Measurements from ENCODE around the gene MPHOSPH8.
"Not testable (repeated sequence)": the region's sequence is repeated elsewhere in the genome, so short reads cannot be mapped to it uniquely, and the experiment has no call there.

Gene MPHOSPH8

DNA sequence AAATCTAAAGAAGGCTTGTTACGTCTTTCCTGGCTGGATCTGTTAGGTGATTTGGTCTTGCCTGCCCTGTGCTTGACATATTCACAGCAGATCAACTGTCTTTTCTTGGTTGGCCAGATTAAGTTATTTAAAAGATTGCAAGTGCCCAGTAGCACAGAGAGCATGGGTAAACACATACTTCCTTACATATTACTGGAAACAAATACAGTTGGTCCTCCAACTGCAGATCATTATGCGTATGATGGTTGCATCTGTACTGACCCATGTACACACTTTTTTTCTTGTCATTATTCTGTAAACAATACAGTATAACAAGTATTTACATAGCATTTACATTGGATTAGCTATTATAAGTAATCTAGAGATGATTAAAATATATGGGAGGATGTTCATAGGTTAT lies 9.2 kb upstream of the MPHOSPH8 start:
- DNase-seq (ENCODE audit: low spot score), result no peak

DNA sequence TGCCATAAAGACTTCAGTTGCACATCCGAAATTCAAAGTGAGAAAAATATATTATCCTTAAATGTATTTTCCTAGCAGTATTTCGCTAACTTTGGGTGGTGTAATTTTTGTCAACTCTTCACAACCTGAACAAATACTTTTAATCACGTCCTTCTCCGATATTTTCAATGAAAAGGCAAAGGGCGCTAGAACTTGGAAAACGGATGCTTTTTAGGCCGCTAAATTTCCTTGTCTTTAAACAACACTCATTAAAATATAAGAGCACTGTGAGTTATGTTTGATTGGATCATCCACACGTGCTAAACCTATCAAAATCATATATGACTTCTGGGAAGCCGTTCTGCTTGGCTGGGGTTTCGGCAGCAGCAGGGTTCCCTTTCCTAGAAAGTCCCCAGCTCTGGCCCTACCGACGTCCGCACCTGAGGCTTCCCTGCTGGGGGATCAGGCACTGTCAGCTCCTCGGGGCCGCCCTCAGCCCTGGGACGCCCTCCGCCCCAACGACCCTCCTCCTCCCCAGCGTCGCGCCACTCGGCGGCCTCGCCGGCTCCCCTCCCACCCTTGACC lies 462 bp upstream of the MPHOSPH8 start:
- DNase-seq (ENCODE audit: low spot score), result peak; percentile 35

DNA sequence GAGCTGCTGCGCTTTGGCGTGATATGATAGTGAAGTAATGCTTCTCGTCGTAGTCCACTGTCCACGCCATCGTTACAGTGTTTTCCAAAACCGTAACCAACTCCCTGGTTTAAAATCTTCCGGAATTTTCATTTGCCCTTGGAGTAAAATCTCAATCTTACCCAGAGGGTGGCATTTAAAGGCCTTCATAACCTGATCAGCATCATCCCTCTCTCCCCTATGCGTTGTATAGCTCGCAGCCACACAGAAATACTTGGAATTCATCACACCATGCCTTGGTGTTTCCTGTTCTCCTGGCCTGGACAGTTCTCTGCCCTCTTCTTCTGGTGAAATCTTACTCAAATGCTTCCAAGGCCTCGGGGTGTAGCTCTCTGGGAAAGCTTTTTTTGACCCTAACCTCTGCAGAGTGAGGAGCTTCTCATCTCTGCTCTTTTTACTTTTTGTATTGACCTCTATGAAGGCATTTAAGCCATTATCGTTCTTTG lies 839 bp downstream of the MPHOSPH8 start:
- peak; percentile 36 for DNase-seq (ENCODE audit: low spot score)

DNA sequence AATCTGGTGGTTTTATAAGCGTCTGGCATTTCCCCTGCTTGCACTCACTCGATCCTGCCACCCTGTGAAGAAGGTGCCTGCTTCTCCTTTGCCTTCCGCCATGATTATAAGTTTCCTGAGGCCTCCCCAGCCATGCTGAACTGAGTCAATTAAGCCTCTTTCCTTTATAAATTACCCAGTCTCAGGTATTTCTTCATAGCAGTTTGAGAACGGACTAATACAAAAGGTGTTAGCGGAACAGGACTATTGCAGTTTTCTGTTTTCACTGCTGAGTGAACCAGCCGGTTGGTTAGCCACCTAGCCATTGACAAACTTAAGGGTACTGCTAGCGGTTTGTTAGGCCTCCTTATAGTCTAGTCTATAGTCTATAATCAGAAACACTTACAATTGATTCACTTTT lies 2.5 kb downstream of the MPHOSPH8 start:
- not testable (repeated sequence) for DNase-seq (ENCODE audit: low spot score)

DNA sequence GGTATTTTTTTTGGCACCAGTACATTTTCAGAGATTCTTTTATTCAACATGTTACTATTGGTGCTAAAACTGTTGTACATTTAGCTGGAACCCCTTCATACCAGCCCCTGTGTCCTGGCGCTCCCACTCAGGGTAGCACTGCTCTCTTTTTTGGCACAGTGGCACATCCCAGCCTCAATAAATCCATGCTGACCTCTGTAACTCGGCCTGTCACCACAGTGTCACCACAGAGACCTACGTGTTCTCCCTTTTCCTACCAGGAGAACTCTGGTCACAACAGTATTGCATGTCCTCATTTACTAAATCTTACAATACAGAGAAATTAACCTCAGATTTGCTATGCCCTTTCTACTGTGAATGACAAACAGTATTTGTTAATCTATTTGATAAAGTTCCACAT lies 10.2 kb downstream of the MPHOSPH8 start:
- DNase-seq (ENCODE audit: low spot score), result no peak

DNA sequence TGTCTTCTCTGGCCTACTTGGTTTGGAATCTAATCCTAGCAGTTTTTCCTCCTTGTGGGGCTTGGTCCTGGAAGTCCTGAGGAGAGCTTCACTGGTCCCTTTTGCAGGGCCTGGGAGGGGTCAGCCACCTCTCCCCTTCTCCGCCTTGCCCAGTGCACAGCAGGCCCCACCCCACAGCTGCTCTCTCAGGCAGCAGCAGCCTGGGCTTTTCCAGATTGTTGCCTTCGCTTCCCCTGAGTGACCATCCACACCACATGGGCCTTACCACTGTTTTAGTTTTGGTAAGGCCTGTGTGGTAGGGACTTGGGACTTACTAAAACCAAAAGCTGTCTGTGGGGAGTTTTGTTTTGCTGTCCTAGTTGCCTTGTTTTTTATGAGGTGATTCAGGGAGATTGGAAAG lies 11.5 kb downstream of the MPHOSPH8 start:
- DNase-seq (ENCODE audit: low spot score), result no peak

DNA sequence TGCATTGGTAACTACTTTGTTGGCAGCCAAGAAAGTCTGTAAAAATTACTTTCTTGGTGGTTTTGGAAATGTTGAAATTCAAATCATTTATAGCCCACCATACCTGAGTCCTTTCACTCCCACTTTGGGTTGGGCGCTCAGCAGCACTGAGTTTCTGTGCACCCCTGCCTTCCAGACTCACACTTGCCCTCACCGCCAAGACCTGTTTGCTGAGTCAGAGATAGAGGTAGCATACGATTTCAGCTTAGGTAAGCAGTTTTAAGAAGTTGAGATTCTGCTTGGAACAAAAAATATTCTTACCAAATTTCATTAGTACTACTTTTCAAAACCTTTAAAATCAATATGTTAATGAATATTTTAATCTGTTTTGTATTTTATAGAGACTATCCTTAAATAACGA lies 12.6 kb downstream of the MPHOSPH8 start:
- DNase-seq (ENCODE audit: low spot score), result no peak

DNA sequence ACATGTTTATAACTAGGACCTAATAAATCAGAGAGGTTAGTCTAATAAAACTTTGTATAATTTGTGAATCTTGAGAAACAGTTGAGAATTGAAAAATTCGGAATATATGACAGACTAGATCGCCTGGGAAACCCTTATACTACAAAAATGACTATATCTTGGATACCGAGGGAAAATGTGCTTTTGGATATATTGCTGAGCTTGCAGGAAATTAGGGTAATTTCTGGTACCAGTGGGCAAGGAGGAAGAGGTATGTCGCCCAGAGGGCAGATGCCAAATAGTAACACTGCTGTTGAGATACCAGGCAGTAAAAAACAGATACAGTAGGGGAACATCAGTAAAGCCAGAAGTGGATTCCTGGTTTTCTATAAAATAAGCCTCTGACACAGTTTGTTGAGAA lies 17.3 kb downstream of the MPHOSPH8 start:
- no peak for DNase-seq (ENCODE audit: low spot score)

DNA sequence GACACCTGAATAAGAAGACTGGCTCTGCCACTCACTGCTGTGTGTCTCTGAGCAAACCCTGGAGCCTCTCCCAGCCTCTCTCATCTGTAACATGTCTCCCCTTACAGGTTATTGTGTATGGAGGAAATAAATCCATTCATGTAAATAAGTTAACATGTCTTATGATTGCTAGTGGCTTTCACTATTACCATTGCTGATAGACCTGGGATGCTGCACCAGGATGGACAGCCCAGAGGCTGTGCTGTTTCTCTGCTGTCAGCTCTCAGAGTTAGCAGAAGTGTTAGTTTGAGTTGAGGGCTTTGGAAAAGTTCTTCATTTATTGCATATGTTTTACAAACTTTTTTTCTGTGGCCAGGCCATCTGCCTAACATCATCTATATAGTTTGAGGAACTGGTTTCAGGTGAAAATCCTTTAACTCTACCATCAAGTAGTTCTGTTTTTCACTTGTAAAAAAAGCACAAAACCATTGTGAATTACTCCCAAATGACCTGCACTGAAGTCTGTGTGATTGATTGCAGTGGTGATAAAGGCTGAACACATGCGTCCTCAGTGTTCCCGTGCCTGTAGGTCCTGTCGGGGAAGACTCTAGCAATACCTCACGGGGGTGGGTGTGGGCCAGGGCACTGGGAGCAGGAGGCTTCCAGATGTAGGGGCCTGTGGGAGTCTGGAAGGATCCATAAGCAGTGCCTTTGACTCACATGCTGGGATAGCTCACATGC lies 24.6 kb downstream of the MPHOSPH8 start:
- DNase-seq (ENCODE audit: low spot score), result no peak

DNA sequence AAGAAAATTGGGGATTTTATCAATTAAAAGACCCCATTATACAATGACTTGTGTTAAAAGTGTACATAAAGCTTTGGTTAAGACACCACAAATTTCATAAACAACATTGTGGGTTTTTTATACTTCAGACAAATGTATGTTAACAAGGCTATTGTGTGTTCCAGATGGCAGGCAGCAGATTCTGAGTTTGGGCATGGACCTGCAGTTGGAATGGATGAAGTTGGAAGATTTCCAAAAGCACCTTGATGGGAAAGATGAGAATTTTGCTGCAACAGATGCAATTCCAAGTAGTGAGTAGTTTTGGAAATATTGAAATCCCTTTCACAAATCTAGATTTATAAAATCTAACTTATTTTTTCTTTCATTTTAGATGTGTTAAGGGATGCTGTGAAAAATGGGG lies 25.4 kb downstream of the MPHOSPH8 start:
- no peak for DNase-seq (ENCODE audit: low spot score)

DNA sequence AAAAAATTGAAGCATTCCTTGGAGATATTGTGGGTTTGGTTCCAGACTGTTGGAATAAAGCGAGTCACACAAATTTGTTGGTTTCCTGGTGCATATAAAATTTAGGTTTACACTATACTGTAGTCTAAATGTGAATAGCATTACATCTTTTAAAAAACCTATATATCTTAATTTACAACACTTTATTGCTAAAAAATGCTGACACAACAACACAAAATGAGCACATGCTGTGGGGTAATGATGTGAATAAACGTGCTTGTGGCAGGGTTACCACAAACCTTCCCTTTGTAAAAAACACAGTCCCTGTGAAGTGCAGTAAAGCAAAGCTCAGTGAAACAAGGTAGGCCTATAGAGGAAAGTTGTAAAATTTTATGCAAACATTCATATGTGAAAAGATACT lies 27.7 kb downstream of the MPHOSPH8 start:
- no peak for DNase-seq (ENCODE audit: low spot score)

DNA sequence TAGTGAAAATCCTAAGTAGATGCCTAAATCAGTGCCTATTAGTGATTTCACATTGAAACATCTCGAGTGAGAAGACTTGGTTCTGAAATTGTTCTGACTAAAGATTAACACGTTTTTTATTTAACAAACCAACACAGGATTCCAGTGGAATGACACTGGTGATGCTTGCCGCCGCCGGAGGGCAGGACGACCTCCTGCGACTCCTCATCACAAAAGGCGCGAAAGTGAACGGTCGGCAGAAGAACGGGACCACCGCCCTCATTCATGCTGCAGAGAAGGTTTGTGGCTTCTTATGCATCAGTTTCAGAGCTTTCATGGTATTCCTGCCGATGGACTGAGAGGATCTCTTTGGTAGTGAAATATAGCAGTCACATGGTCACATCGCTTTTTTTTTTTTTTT lies 28.1 kb downstream of the MPHOSPH8 start:
- DNase-seq (ENCODE audit: low spot score), result no peak

DNA sequence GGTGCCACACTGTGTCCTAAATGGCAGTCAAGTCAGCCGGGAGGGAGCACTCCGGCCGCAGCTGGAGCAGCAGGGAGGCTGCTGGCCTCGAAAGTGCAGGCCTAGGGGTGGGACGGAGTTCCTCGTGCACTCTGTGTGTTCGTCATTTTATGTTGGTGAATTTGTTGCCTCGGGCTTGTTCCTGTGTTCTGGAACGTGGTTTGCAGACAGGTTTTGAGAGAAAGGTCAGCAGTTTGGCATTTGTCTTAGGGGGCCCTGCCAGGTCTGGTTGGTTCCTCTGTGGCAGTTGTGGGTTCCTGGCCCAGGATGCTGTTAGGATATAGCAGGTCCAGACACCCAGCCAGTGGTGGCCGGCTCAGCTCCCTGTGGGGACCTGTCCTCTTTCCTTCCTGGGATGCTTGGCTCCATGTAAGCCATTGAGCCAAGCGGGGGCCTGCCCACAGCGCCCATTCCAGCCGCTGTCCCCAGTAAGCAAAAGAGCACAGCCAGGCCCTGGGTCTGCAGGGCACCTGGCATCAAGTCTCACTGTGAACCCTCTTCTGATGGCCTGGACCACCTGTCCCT lies 30.0 kb downstream of the MPHOSPH8 start:
- no peak for DNase-seq (ENCODE audit: low spot score)

DNA sequence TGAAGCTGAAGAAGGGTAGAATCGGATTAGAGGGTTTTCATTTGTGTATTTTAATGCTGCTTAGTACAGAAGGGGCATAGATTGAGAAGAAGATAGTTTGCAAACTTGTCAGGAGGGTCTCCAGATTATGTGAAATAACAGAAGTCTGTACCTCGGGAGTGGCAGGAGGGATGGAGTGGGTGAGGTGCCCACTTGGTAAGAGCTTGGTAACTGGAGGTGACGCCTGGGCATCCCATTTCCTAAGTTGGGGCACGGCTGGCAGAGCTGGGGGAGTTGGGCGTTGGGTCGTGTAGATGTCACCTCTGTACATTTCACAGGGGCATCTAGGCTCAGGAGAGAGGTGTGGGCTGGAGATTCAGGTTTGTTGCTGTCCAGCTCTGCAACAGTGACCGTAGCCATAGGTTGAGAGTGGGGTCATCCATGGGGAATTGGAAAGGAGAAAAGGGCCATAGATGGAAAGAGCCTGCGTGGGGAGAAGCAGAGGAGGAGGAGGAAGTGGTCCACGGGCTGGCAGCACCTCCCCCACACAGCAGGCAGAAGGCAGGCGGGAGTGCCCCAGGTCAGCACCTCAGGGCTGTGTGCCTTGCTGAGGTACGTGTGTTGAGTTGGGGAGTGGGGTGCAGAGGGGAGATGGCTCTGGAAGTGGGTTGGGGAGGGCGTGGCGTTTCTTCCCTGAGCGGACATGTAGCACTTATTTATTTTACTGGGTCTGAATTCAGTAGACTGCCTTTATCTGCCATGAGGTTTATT lies 31.2 kb downstream of the MPHOSPH8 start:
- DNase-seq (ENCODE audit: low spot score), result no peak

DNA sequence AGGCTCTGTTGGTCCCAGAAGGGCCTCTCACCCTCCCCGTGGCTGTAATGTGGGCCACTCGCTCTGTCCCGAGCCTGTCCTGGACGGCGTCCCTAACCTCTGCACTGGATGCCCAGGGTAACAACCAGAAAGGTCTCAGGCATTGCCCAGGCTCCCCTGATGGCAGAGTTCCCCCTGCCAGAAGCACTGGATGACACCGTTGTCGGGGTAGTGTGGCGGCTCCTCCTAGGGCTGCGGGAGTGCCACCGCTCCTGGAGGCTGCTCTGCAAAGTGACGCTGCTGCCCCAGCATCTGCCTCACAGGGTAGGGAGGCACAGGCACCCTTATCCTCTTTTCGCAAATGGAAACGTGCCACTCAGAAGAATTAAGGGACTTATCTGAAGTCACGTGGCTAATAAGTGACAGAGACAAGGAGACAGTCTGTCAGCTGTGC lies 32.0 kb downstream of the MPHOSPH8 start:
- DNase-seq (ENCODE audit: low spot score), result peak; percentile 20

DNA sequence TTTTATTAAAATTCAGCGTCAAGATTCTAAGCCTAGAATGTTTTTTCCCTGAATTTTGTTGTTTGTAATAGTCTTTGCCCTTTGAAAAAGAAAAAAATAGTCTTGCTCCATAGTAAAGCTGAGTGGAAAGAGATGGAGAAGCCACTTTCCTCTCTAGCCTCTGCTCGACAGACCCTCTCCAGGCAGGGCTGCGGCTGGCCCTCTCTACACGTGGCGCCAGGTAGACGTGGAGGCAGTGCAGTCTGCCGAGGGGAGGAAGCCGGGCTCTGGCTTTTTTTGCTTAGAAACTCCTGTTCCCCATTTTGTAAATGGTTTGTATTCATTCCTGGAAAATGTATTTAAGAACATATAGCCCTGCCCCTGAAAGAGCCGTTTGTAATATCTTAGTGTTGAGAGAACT lies 35.3 kb downstream of the MPHOSPH8 start:
- DNase-seq (ENCODE audit: low spot score), result no peak

DNA sequence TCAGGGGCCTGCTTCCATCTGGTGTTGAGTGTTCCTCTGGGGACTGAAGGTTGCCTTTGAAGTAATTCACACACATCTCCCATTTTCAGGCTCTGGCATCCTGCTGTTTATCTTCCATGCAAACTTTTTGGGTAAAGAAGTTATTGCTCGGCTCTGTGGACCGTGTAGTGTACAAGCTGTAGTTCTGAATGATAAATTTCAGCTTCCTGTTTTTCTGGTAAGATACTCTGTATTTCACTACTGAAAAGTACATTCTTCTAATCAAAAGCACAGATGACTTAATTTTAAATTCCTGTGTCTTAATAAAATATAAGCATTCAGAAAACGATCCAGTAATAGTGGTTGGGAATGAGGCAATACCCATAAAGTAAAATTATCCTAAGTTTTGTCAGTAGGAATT lies 36.7 kb downstream of the MPHOSPH8 start:
- no peak for DNase-seq (ENCODE audit: low spot score)

DNA sequence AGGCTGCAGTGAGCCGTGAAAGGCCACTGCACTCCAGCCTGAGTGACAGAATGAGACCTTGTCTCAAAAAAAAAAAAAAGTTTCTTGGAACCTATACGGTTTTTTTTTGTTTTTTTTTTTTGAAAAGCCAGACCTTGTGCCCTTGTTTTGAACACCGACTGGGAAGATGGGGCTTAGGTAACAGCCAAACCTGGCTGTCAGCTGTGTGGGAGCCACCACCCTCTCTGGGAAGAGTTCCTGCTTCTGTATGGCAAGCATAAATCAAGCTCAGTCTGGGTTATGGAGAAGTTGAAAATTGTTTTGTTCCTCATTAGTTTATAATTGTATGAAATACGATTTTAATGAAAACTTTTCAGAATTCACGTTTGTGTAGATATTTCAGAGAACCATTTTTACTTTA lies 39.5 kb downstream of the MPHOSPH8 start:
- no peak for DNase-seq (ENCODE audit: low spot score)

DNA sequence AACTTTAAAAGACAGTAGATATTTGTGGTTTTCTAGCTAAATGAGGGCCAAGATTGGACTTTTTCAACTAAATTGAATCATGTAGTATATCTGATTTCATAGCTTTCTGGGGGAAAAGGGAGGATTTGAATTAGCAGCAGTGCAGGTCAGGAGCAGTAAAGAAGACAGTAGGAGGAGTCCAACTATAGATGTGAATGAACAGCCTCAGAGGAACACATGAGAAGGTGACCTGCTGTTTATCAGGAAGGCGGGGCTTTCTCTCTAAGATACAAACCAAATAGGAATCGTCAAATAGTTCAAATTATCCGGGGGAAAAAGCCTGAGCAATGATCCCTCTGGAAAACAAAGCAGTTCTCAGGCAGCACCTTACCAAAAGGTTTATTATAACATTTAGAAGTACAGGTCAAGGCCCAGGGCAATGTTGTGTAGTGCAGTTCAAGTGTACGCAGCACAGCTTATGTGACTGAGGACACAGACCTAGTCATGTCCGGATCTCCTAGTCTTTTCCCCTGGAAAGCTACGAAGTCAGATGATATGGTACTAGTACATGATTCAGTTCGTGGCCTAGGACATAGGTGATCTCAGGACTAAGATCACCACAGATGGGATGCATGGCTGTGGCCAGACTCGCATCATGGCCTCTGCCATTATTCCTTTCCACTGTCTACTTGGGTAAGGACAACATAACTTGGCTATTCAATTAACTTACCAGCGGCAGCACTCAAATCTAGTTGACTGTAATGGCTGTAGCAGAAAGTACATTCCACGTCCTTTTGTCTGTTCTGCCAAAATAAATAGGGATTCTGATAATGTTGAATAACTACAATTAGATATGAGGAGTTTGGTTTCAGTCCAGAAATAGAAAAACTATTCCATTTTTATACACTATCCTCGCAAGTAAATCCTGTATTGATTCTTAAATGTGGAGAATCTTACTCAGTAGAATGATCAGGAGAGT lies 40.3 kb downstream of the MPHOSPH8 start:
- no peak for DNase-seq (ENCODE audit: low spot score)

DNA sequence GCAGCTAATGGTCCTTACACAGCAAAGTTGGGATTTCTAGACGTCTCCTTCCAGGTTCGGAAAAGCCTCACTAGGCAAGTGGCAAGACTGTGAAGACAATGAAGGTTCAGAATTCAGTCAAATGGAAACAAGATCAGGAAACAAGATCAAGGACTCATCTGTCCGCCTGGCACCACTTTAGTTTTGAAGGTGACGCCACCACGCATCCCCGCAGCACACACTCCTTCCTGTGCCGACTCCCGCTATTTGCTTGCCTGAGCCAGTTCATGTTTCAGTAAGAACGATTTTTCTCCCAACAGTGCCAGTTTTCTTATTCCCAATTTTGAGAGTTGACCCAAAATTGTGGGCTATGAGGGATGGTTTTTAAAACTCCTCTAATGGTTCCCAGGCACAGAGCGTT lies 41.4 kb downstream of the MPHOSPH8 start:
- no peak for DNase-seq (ENCODE audit: low spot score)

DNA sequence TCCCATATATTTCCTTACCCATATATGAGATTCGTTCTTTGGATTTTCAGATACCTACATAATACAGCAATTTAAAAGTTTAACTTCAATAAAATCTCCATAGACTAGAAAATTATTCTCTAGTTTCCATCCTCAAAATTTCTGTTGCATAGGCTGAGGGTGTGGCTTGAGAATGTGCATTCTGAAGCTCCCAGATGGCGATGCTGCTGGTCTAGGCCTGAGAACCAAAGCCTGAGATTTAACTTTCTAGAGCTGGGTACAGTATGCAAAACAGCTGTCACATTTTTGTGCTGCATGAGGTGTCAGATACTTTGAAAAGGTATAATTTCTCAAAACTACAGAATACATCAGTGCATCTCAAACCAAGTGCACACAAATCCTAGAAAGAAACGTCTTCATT lies 42.7 kb downstream of the MPHOSPH8 start:
- DNase-seq (ENCODE audit: low spot score), result no peak

DNA sequence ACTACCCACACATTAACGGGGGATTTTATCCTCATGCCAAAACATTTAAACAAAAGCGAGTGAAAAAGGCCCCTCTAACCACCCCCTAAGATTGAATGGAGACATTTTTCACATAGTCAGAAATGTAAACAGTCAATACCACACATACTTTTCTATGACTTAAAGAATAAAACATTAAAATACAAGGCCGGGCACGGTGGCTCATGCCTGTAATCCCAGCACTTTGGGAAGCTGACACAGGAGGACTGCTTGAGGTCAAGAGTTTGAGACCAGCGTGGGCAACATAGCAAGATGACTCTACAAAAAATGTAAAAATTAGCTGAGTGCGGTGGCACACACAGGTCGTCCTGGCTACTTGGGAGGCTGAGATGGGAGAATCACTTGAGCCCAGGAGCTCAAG lies 47.3 kb downstream of the MPHOSPH8 start:
- no peak for DNase-seq (ENCODE audit: low spot score)

Measured in pons (tissue), 1 donor.